GM12892 (cell line): ENCODE data around the gene MCM3AP.

Experiments used
- POLR2A ChIP-seq: IDR thresholded peaks from 2 replicates; pipeline ENCODE4 v1.6.1; 2011; ENCODE audit warnings: low read depth, low read length, control low read depth
- POLR2AphosphoS5 ChIP-seq: IDR thresholded peaks from 2 replicates; pipeline ENCODE4 v1.6.1; 2011; ENCODE audit warnings: low read depth, low read length, control low read depth

DNA sequence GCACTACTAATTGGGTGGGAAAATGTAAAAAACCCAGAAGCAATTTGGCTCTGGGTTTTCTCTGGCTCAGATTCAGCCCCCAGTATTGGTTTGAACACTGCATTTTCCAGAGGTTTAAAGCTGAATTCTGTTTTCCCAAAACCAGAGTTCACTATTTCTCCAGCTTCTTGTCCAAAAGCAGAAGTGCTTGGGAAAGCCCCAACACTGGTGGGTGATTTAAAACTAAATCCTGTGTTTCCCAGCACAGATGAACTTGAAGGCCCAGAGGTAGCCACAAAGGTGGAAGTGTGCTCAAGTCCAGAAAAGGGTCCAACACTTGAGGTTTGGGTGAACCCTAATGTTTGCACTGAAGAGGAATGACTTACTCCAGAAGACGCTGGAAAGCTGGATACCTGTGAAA is 678 bp downstream of the MCM3AP start:
- TF ChIP-seq POLR2A (no peak), POLR2AphosphoS5 (no peak)
